GM19043 (cell line): ENCODE measurements around the gene ASTN2.

Experiments
- ATAC-seq: cut with Tn5 transposase; IDR thresholded peaks from one replicate; pipeline ENCODE4 v1.9.1; 2021; ENCODE audit warnings: low read depth; ENCODE audit not compliant: unreplicated experiment

ASTN2 gene

GRCh38 chr9:117368684-117369230, 46.1 kb downstream of the ASTN2 start:
- ATAC-seq, result no peak

GRCh38 chr9:117365438-117365837, 49.4 kb downstream of the ASTN2 start:
- ATAC-seq, result no peak

- ATAC-seq, result no peak
These were observed 51.9 kb downstream of the ASTN2 start for GRCh38 chr9:117363006-117363405.

GRCh38 chr9:117359910-117360309, 54.9 kb downstream of the ASTN2 start:
- no peak for ATAC-seq

GRCh38 chr9:117355542-117355941, 59.3 kb downstream of the ASTN2 start:
- ATAC-seq, result no peak

- ATAC-seq, result no peak
These were observed 59.9 kb downstream of the ASTN2 start for GRCh38 chr9:117354997-117355396.

GRCh38 chr9:117354244-117354847, 60.5 kb downstream of the ASTN2 start:
- no peak for ATAC-seq

- ATAC-seq, result no peak
These were observed 69.8 kb downstream of the ASTN2 start for GRCh38 chr9:117344892-117345660.

- ATAC-seq, result no peak
These were observed 71.4 kb downstream of the ASTN2 start for GRCh38 chr9:117343427-117343826.

GRCh38 chr9:117341151-117341550, 73.7 kb downstream of the ASTN2 start:
- ATAC-seq, result no peak

GRCh38 chr9:117340422-117340821, 74.4 kb downstream of the ASTN2 start:
- no peak for ATAC-seq

GRCh38 chr9:117335837-117336433, 78.9 kb downstream of the ASTN2 start:
- ATAC-seq, result no peak

GRCh38 chr9:117334101-117334500, 80.8 kb downstream of the ASTN2 start:
- no peak for ATAC-seq

GRCh38 chr9:117325831-117326230, 89.0 kb downstream of the ASTN2 start:
- no peak for ATAC-seq

GRCh38 chr9:117325110-117325731, 89.6 kb downstream of the ASTN2 start:
- no peak for ATAC-seq

- ATAC-seq, result no peak
These were observed 91.5 kb downstream of the ASTN2 start for GRCh38 chr9:117323390-117323789.

GRCh38 chr9:117317192-117317591, 97.7 kb downstream of the ASTN2 start:
- no peak for ATAC-seq

GRCh38 chr9:117315236-117315635, 99.6 kb downstream of the ASTN2 start:
- ATAC-seq, result no peak

- ATAC-seq, result no peak
These were observed 100.9 kb downstream of the ASTN2 start for GRCh38 chr9:117313989-117314388.

GRCh38 chr9:117307701-117308100, 107.2 kb downstream of the ASTN2 start:
- ATAC-seq, result no peak

GRCh38 chr9:117306032-117306431, 108.8 kb downstream of the ASTN2 start:
- ATAC-seq, result no peak
